Activated CD4-positive, CD25-positive, alpha-beta regulatory T cell treated with anti-CD3 and anti-CD28 coated beads, Interleukin-2, amount 50 U/mL, for 72 hours (primary cell): ENCODE measurements around the gene SEC14L2.
"Not testable (repeated sequence)": the region's sequence is repeated elsewhere in the genome, so short reads cannot be mapped to it uniquely, and the experiment has no call there.

Source experiments
- DNase-seq: peaks from one replicate; pipeline ENCODE4 v3.0.0; 2021

The SEC14L2 gene

GRCh38 chr22:30380011-30380410, 16.8 kb upstream of the SEC14L2 start:
- no peak for DNase-seq

DNA sequence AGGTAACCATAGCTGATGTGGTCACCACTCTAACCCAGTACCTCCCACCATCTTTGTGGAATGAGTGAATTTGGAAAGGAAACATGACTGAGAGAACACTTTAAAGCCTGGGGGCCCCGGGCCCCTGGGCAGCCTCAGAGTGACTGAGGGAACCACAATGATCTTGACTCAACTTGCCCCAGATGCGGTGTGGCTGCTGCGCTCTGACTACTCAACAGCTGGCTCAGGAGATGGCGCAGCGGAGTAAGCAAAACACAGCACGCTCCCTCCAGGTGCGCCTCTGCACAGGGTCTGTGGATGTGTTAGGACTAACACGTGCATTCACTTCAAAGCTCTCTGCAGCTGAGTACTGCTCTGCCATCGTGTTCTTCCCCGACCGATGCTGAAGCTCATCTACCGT, 15.6 kb upstream of the SEC14L2 start:
- DNase-seq: no peak

DNA sequence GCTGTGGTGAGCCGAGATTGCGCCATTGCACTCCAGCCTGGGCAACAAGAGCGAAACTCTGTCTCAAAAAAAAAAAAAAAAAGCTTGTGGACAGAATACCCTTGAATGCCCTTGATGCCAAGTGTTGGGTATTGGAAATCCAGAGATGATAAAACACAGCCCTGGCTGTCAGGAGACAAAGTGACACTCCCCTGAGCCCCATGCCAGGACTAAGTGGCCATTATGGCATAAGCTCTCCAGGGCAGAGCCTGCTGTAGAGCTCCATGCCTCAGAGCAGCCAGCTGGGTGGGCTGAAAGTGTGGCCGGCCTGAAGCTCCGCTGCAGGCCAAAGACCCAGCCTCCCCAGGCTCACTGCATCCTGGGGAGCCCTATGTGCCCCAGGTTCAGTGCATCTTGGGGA, 14.5 kb upstream of the SEC14L2 start:
- no peak for DNase-seq

GRCh38 chr22:30383061-30383460, 13.8 kb upstream of the SEC14L2 start:
- no peak for DNase-seq

DNA sequence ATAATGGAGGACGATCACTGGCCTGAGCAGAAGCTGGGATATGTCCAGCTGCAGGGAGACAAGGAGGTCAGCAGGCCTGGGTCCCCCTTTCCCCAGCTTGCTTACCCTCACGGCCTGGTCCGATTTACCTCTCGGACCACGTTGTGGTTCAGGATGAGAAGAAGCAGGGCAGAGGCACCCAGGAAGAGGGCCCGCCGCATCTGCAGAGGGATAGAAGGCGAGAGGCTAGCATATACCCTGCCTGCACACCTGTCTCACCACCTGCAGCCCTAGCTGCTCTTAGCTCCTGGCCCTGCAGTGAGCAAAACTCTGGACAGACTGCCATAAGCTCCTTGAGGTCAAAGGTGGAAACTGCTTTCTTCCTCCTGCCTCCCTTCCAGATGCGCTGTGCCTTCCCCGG, 10.9 kb upstream of the SEC14L2 start:
- DNase-seq: no peak

- DNase-seq: no peak
These were observed 10.2 kb upstream of the SEC14L2 start for GRCh38 chr22:30386608-30386959.

DNA sequence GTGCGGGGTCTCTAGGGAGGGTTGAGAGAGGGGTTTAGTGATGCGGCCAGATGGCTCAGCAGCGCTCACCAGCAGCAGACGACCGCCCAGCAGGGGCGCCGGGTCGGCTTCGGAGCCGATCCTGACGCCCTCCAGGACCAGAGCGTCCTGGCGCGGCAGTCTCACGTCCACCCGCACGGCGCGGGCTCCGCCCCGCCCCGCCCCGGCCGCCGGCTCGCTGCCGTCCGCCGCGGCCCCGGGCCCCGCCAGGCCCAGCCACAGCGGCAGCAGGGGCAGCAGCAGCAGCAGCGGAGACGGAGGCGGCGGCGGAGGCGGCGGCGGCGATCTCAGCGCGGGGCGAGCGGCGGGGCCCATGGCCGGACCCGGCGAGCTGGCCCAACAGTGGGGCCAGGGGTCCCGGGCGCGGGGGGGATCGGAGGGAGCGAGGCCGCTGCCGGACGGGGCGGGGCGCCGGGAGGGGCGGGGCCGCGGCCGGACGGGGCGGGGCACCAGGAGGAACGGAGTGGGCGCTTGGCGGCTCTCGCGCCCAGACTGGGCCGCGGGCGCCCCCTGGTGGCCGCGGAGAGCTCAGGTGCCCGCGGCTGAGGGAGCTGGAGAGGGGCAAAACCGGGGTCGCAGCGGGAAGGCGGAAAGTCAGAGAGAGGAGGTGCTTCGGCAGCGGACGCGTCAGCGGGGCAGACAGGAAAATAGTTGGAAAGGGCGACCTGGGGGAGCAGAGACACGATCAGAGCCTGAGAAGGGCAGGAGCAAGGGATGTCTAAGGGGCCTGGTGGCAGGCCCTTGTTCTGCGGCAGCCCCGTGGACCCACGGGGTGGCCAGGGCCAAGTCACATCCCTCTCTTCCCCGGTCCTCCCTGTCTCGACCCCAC, 9.6 kb upstream of the SEC14L2 start, which contains the start of gene RNF215:
TSS of gene RNF215 (minus strand) at position 452 of the 868 bp plus-strand sequence. CDS start at position 354, 98 bp downstream.
- DNase-seq: peak; percentile 88

GRCh38 chr22:30390974-30391691, 5.7 kb upstream of the SEC14L2 start:
- DNase-seq: peak; percentile 73

DNA sequence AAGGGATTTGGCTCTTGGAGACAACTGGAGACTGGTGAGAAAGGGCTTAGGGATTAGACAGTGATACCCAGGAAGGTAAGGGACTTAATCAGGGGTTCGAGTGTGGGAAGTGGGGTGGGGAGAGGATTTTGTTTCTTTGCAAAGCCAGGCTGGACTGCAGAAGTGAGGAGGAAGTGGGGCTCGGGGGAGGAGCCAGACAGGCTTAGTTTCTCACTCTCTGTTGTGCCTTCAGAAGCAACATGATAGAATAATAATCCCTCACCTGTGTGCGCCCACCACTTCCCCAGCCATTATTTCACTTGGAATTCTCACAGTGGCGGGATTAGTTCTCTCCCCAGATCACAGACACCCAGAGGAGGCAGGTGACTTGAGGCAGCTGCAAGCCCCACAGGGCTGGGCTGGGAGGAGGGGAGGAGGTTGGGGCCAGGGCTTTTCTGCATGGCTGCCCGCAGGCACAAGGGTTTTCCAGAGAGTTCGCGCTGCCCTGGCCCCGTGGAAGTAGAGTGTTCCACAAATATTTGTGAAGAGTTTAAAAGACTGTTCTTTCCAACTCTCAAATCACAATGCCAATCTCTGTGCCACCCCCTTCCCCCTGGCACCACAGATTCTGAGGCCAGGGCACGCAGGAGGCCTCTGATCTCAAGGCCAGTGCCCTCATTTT, 4.0 kb upstream of the SEC14L2 start:
- no peak for DNase-seq

GRCh38 chr22:30393322-30393680, 3.5 kb upstream of the SEC14L2 start:
- DNase-seq: no peak

GRCh38 chr22:30393885-30394284, 2.9 kb upstream of the SEC14L2 start:
- DNase-seq: no peak

DNA sequence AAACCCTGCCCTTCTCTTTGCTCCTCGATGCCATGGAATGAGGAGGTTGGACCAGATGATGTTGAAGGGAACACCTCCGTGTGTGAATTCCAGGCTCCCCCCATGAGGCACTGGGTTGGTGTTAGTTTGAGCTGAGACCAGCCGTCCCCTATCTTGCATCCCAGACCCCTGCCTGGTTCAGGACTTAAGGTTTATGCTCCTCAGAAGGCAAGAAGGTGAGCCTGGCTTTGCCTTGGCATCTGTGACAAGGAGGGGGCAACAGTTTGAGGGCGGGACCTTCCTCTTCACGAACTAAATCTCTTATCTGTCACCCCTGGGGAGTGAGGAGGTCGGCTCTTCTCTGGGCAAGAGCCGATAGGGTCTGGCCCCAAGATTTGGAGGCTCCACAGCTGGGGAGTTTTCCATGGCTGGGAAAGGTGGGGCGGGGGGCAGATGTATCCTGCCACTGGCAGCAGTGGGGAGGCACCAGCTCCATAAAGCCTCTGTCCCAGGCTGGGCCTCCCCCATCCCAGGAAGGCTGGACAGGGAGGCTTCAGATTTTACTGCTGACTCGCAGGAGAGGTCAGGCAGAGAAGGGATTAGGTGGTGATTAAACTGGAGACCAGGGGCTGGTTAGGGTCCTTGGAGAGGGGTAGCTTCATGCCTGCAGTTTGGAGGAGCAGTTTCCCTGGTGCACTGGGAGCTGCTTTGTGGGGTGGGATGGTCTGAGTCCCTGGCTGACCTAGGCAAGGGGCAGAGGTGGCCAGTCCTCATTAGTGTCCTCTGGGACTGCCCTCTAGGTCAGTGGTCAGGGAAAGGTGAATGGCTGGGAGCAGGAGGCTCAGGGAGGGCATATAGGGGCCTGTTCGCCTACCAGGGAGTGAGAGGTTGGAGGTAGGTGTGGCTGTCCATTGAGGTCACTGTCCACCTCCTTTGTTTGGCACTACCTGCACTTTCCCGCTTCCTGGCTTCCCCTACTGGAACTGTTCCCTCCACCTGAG, 1.1 kb downstream of the SEC14L2 start:
- DNase-seq: no peak

- no peak for DNase-seq
These were observed 2.2 kb downstream of the SEC14L2 start for GRCh38 chr22:30398685-30399680.

DNA sequence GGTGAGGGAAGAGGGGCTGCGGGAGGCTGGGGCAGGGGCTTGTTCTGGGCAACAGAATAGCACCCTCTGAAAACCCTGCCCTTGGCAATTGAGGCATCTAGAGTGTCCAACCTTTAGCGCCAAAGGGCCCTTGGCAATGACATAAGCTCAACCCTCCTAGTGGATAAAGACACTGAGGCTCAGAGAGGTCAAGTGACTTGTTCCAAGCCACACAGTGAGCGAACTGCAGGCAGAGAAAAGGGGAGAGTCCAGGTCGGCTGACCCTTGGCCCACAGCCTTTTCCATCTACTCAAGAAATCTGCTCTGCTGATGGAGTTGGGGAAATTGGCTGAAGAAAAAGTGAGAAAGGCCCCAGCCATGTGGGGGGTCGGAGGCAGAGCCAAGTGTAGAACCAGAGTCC, 2.9 kb downstream of the SEC14L2 start:
- no peak for DNase-seq

GRCh38 chr22:30400159-30400558, 3.3 kb downstream of the SEC14L2 start:
- no peak for DNase-seq

DNA sequence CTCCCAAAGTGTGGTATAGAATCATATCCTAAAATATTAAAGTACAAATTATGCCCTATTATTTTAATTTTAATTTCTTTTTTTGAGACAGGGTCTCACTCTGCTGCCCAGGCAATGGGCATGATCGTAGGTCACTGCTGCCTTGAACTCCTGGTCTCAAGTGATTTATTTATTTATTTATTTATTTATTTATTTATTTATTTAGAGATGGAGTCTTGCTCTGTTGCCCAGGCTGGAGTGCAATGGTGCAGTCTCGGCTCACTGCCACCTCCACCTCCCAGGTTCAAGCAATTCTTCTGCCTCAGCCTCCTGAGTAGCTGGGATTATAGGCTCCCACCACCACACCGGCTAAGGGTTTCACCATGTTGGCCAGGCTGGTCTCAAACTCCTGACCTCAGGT, 4.2 kb downstream of the SEC14L2 start:
- not testable (repeated sequence) for DNase-seq

DNA sequence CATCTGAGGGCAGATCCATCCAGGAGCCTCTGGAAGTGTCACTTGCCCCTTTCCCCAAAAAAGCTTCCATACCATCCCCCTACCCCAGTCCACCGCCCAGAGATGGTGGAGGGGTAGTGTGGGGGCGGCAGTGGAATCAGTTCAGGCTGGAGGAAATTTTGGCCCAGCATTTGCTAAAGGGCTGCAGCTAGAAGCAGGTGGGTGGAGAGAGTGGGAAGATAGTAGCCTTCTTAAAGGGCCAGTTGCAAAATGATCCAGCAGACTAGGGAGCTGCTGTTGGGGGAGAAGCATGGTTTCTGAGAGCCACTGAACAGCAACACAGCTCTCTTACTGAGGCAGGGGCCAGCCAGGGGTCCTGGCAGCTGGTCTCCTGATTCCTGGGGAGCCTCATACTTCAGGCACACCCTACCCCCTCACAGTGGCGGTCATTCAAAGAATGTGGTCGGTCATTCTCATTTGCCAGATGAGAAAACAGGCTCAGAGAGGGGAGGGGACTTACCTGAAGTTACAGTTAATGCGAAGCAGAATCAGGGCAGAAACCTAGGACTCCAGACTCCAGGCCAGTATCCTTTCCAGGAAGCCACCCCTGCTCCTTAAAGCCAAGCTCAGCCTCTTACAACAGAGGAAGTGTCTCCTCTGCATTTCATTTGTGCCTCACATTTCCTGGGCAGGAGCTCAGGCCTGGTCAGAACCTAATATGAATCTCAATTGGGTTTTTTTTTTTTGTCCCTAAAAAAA, 5.4 kb downstream of the SEC14L2 start:
- no peak for DNase-seq

- not testable (repeated sequence) for DNase-seq
These were observed 5.9 kb downstream of the SEC14L2 start for GRCh38 chr22:30402766-30403104.

- DNase-seq: no peak
These were observed 7.5 kb downstream of the SEC14L2 start for GRCh38 chr22:30404307-30404706.

DNA sequence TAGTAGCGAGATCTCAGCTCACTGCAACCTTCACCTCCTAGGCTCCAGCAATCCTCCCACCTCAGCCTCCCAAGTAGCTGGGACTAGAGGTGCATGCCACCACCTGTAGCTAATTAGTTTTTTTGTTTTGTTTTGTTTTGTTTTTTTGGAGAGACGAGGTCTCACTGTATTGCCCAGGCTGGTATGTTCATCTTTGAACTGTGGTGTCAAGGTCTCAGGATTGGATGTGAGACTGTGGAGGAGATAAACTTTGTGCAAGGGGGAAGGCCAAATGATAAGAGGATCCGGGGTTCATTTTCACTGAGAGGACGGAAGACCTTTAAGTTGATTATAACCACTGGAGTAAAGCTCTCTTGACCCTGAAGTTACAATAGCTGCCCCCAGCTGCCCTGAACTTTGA, 8.9 kb downstream of the SEC14L2 start:
- DNase-seq: no peak

GRCh38 chr22:30406400-30406799, 9.6 kb downstream of the SEC14L2 start:
- DNase-seq: no peak
